Mucosa of stomach (tissue), 1 donor: ENCODE results near the gene NFKBIB.

ENCODE experiments used
- H3K27me3 ChIP-seq: one replicate; pipeline ENCODE4 v1.7.0; 2013; ENCODE audit warnings: mild to moderate bottlenecking, low read length; ENCODE audit not compliant: control insufficient read depth, insufficient read depth
- H3K36me3 ChIP-seq: one replicate; pipeline ENCODE4 v1.7.0; 2013; ENCODE audit warnings: low read length; ENCODE audit not compliant: control insufficient read depth, insufficient read depth
- H3K4me1 ChIP-seq: one replicate; pipeline ENCODE4 v1.7.0; 2013; ENCODE audit warnings: mild to moderate bottlenecking, low read length; ENCODE audit not compliant: control insufficient read depth, insufficient read depth
- H3K4me3 ChIP-seq: one replicate; pipeline ENCODE4 v1.7.0; 2013; ENCODE audit warnings: low read length
- H3K9ac ChIP-seq: one replicate; pipeline ENCODE4 v1.7.0; 2013; ENCODE audit warnings: mild to moderate bottlenecking, low read length, moderate library complexity
- H3K9me3 ChIP-seq: one replicate; pipeline ENCODE4 v1.7.0; 2013; ENCODE audit warnings: mild to moderate bottlenecking, low read length, moderate library complexity; ENCODE audit not compliant: control insufficient read depth
- donor health status: Pancreatic carcinoma.

NFKBIB gene

GRCh38 chr19:38944981-38945506 is 45.3 kb downstream of the NFKBIB start:
- no peaks in the 10 kb centered on the region for H3K36me3 ChIP-seq
- no peaks in the 10 kb centered on the region for H3K9me3 ChIP-seq
- no peaks in the 10 kb centered on the region for H3K27me3 ChIP-seq
- peaks cover 1% of the 10 kb centered on the region for H3K4me1 ChIP-seq
- H3K4me3 ChIP-seq: no peak overlapping the region
- no peak overlapping the region for H3K9ac ChIP-seq

DNA sequence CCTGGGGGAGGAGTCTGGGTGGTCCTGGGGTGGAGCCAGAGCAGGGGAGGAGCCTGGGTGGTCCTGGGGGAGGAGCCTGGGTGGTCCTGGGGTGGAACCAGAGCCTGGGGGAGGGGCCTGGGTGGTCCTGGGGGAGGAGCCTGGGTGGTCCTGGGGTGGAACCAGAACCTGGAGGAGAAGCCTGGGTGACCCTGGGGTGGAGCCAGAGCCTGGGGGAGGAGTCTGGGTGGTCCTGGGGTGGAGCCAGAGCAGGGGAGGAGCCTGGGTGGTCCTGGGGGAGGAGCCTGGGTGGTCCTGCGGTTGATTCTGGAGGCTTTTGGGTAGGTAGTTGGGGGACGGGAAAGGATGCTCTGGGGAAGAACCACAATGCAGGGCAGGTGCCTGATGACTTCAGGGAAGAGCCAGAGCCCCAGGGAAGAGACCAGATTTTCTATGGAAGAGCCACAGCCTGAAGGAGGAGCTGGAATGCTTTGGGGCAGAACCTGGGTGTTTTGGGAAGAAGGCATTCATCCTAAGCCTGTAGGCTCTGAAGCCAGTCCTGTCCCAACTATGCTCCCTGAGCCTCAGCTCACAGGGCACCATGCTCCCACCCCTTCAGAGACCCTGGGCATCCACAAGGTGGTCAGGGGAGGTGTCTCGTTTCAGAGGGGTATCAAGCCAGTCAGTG is 45.9 kb downstream of the NFKBIB start:
- no peak overlapping the region for H3K4me3 ChIP-seq
- peaks cover 6% of the 10 kb centered on the region for H3K4me1 ChIP-seq
- H3K9me3 ChIP-seq: no peaks in the 10 kb centered on the region
- H3K9ac ChIP-seq: no peak overlapping the region
- H3K27me3 ChIP-seq: peaks cover 4% of the 10 kb centered on the region
- no peaks in the 10 kb centered on the region for H3K36me3 ChIP-seq

DNA sequence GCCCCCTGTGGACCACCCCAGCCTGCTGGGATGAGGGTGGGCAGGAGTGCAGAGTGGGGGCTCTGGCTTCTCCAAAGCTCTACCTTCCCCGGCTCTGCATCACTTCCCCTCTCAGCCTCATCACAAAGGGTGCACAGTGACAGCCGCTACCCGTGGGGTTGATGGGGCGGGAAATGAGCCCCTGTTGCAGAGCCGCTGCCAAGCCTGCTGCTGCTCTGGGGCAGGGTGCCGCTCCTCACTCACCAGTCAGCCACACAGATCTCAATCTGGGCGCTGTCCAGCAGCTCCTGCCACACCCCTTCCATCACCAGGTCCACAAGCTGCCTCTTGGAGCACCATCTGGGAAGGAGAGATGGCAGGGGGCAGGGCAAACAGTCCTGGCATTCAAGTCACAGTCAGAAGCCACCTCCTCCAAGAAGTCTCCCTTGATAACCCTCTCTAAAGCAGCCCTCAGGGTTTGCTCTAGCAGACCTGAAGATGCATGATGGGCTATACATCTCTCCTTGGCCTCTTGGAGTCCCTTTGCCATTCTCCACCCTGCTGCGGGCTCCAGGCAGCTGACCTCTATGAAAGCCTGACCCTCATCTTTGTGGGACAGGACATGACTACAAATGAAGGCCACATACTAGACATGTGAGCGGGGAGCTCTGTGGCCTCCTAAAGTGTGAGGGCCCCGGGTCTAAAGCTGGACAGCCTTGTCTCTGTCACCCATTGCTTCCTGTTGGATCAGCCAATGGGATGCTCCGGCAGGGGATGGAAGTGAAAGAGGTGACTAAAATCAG is 46.7 kb downstream of the NFKBIB start:
- H3K9me3 ChIP-seq: no peaks in the 10 kb centered on the region
- peaks cover 4% of the 10 kb centered on the region for H3K27me3 ChIP-seq
- no peak overlapping the region for H3K4me3 ChIP-seq
- peaks cover 6% of the 10 kb centered on the region for H3K4me1 ChIP-seq
- H3K36me3 ChIP-seq: no peaks in the 10 kb centered on the region
- no peak overlapping the region for H3K9ac ChIP-seq

DNA sequence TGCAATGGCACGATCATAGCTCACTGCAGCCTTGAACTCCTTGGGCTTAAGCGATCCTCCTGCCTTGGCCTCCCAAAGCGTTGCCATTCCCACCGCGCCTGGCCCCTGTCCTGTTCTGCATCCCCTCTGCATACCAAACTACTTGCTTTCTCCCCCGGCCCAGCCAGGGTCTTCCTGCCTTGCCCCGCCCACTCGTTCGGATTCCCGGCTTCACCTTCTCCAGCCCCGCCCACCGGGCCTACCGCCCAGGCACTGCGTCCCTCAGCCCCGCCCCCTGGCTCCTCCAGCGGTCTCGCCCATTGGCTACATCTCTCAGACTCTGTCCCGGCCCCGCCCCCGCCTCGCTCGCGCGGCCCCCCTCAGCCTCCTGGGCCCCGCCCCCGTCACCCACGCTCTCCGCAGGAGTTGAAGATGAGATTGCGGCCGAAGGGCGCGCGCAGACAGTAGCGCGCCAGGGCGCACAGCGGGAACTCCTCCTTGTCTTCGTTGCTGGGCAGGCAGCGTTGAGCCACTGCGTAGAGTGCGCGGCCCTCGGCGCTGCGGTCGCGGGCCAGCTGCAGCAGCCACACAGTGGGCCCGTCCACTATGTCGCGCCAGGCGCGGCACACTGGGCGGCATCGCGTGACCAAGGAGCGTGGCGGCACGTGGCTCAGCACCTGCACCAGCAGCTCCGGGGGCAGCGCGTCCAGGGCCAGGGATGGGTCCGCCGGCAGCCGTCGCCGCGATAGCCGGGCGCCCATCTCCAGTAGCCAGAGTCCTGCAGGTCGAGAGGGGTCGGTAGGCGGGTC is 50.0 kb downstream of the NFKBIB start:
- Histone ChIP-seq H3K9me3 (no peaks in the 10 kb centered on the region), H3K9ac (no peak overlapping the region), H3K27me3 (peaks cover 4% of the 10 kb centered on the region), H3K4me1 (peaks cover 6% of the 10 kb centered on the region), H3K4me3 (no peak overlapping the region), H3K36me3 (no peaks in the 10 kb centered on the region)

DNA sequence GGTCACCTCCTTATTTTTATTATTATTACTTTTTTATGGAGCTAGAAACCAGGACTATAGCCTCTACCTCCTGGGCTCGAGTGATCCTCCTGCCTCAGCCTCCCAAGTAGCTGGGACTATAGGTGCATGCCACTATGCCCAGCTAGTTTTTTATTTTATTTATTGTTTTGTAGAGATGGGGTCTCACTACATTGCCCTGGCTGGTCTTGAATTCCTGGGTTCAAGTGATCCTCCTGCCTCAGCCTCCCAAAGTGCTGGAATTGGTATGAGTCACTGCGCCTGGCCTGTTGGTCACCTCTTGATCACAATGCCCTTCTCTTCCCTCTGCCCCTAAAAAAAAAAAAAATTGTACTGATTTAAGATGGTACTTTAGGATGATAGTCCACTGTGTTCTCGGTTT is 51.4 kb downstream of the NFKBIB start:
- H3K4me3 ChIP-seq: no peak overlapping the region
- H3K9ac ChIP-seq: no peak overlapping the region
- no peaks in the 10 kb centered on the region for H3K36me3 ChIP-seq
- peaks cover 4% of the 10 kb centered on the region for H3K27me3 ChIP-seq
- H3K9me3 ChIP-seq: no peaks in the 10 kb centered on the region
- H3K4me1 ChIP-seq: peaks cover 6% of the 10 kb centered on the region

- Histone ChIP-seq H3K9me3 (no peaks in the 10 kb centered on the region), H3K9ac (no peak overlapping the region)
Observed at GRCh38 chr19:38952395-38953165, 52.8 kb downstream of the NFKBIB start.

DNA sequence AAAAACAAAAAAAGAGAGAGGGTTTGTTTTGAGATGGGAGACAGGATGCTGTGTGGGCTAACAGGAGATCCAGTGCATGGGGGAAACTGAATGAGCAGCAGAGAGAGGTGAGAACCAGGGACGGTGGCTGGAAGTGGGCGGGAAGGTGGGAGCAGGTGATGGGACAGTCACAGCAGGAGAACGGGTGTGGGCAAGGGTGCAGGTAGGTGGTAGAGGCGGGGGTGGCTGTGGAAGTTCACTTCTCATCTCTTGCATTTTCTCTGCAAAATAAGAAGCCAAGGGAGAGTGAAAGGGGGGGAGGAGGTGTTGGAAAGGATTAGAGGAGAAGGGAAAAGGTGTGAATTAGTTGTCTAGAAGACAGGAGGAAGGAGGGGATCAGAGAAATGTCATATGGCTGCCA is 53.9 kb downstream of the NFKBIB start:
- H3K4me1 ChIP-seq: peaks cover 6% of the 10 kb centered on the region
- no peaks in the 10 kb centered on the region for H3K9me3 ChIP-seq
- H3K36me3 ChIP-seq: no peaks in the 10 kb centered on the region
- no peak overlapping the region for H3K9ac ChIP-seq
- peaks cover 4% of the 10 kb centered on the region for H3K27me3 ChIP-seq
- H3K4me3 ChIP-seq: no peak overlapping the region

More at GRCh38 chr19:38952395-38953165, 52.8 kb downstream of the NFKBIB start:
- no peaks in the 10 kb centered on the region for H3K36me3 ChIP-seq
- H3K4me1 ChIP-seq: peaks cover 6% of the 10 kb centered on the region
- no peak overlapping the region for H3K4me3 ChIP-seq
- peaks cover 4% of the 10 kb centered on the region for H3K27me3 ChIP-seq

- Histone ChIP-seq H3K9ac (no peak overlapping the region), H3K27me3 (no peaks in the 10 kb centered on the region), H3K4me3 (no peak overlapping the region), H3K4me1 (no peaks in the 10 kb centered on the region), H3K9me3 (no peaks in the 10 kb centered on the region), H3K36me3 (no peaks in the 10 kb centered on the region)
Observed at GRCh38 chr19:38956264-38956663, 56.5 kb downstream of the NFKBIB start.

DNA sequence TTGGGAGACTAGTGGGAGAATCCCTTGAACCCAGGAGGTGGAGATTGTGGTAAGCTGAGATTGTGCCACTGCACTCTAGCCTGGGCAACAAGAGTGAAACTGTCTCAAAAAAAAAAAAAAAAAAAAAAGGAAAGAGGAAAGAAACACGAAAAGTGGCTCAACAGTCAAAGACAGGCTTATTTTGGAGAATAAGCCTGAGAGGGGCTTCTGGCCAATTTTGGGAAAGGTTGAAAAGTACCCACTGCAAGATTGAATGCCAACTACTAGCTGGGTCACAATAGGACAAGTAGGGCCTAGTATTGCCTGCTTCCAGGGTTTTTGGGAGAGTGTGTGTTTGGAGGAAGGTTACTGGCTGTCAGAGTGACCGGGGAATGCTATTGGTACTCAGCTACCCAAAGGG is 58.5 kb downstream of the NFKBIB start:
- no peaks in the 10 kb centered on the region for H3K27me3 ChIP-seq
- no peaks in the 10 kb centered on the region for H3K9me3 ChIP-seq
- H3K4me1 ChIP-seq: no peaks in the 10 kb centered on the region
- no peak overlapping the region for H3K9ac ChIP-seq
- H3K36me3 ChIP-seq: no peaks in the 10 kb centered on the region
- H3K4me3 ChIP-seq: no peak overlapping the region
